ENCODE results near the gene PPP1R13B.

Gene PPP1R13B

GRCh38 chr14:103708750-103709187, 138.6 kb downstream of the PPP1R13B start:
- DNase-seq, result no peak

GRCh38 chr14:103707329-103708263, 139.8 kb downstream of the PPP1R13B start:
- no peak for DNase-seq

- no peak for DNase-seq
Observed at GRCh38 chr14:103706551-103707328, 140.6 kb downstream of the PPP1R13B start.

- no peak for DNase-seq
Observed at GRCh38 chr14:103705504-103706284, 141.7 kb downstream of the PPP1R13B start.

- DNase-seq, result no peak
Observed at GRCh38 chr14:103705118-103705503, 142.3 kb downstream of the PPP1R13B start.

- DNase-seq, result no peak
Observed at GRCh38 chr14:103704708-103705107, 142.7 kb downstream of the PPP1R13B start.

- DNase-seq, result no peak
Observed at GRCh38 chr14:103703433-103704385, 143.7 kb downstream of the PPP1R13B start.

GRCh38 chr14:103702497-103703432, 144.6 kb downstream of the PPP1R13B start:
- no peak for DNase-seq

GRCh38 chr14:103702095-103702494, 145.3 kb downstream of the PPP1R13B start:
- no peak for DNase-seq

- DNase-seq, result no peak
Observed at GRCh38 chr14:103700753-103701490, 146.5 kb downstream of the PPP1R13B start.

- DNase-seq, result no peak
Observed at GRCh38 chr14:103699901-103700752, 147.2 kb downstream of the PPP1R13B start.

- no peak for DNase-seq
Observed at GRCh38 chr14:103699261-103699661, 148.1 kb downstream of the PPP1R13B start.

GRCh38 chr14:103698380-103699260, 148.8 kb downstream of the PPP1R13B start:
- no peak for DNase-seq

GRCh38 chr14:103697603-103698379, 149.6 kb downstream of the PPP1R13B start:
- DNase-seq, result no peak

GRCh38 chr14:103697206-103697602, 150.2 kb downstream of the PPP1R13B start:
- DNase-seq, result no peak

- DNase-seq, result no peak
Observed at GRCh38 chr14:103696466-103697071, 150.8 kb downstream of the PPP1R13B start.

- DNase-seq, result no peak
Observed at GRCh38 chr14:103696070-103696402, 151.3 kb downstream of the PPP1R13B start.
